ENCODE measurements around the gene PLPP3.

The PLPP3 gene

GRCh38 chr1:56532350-56532683 is 47.0 kb downstream of the PLPP3 start:
- Histone ChIP-seq H3K9ac (ENCODE audit: low read depth, low read length) (no peak overlapping the region), H3K4me1 (ENCODE audit: insufficient read depth, low read length) (peaks cover 72% of the 10 kb centered on the region), H3K36me3 (ENCODE audit: insufficient read depth, low read length) (no peaks in the 10 kb centered on the region), H3K9me3 (ENCODE audit: control insufficient read depth, insufficient read depth, low read length) (no peaks in the 10 kb centered on the region)

GRCh38 chr1:56531624-56532349 is 47.6 kb downstream of the PLPP3 start:
- H3K36me3 ChIP-seq (ENCODE audit: insufficient read depth, low read length) = no peaks in the 10 kb centered on the region
- H3K9me3 ChIP-seq (ENCODE audit: control insufficient read depth, insufficient read depth, low read length) = no peaks in the 10 kb centered on the region
- peaks cover 72% of the 10 kb centered on the region for H3K4me1 ChIP-seq (ENCODE audit: insufficient read depth, low read length)
- H3K9ac ChIP-seq (ENCODE audit: low read depth, low read length) = no peak overlapping the region

GRCh38 chr1:56529801-56530200 is 49.6 kb downstream of the PLPP3 start:
- Histone ChIP-seq H3K4me1 (ENCODE audit: insufficient read depth, low read length) (peaks cover 60% of the 10 kb centered on the region), H3K9ac (ENCODE audit: low read depth, low read length) (no peak overlapping the region), H3K36me3 (ENCODE audit: insufficient read depth, low read length) (no peaks in the 10 kb centered on the region), H3K9me3 (ENCODE audit: control insufficient read depth, insufficient read depth, low read length) (no peaks in the 10 kb centered on the region)

- Histone ChIP-seq H3K36me3 (ENCODE audit: insufficient read depth, low read length) (no peaks in the 10 kb centered on the region), H3K9me3 (ENCODE audit: control insufficient read depth, insufficient read depth, low read length) (no peaks in the 10 kb centered on the region), H3K4me1 (ENCODE audit: insufficient read depth, low read length) (peaks cover 42% of the 10 kb centered on the region), H3K9ac (ENCODE audit: low read depth, low read length) (no peak overlapping the region)
Observed at GRCh38 chr1:56527548-56528302, 51.6 kb downstream of the PLPP3 start.

- Histone ChIP-seq H3K9me3 (ENCODE audit: control insufficient read depth, insufficient read depth, low read length) (no peaks in the 10 kb centered on the region), H3K36me3 (ENCODE audit: insufficient read depth, low read length) (peaks cover 8% of the 10 kb centered on the region; the same call in 1 of the 2 replicates), H3K4me1 (ENCODE audit: insufficient read depth, low read length) (peaks cover 31% of the 10 kb centered on the region), H3K9ac (ENCODE audit: low read depth, low read length) (no peak overlapping the region)
Observed at GRCh38 chr1:56526571-56527174, 52.7 kb downstream of the PLPP3 start.

GRCh38 chr1:56525489-56526041 is 53.8 kb downstream of the PLPP3 start:
- Histone ChIP-seq H3K36me3 (ENCODE audit: insufficient read depth, low read length) (peaks cover 9% of the 10 kb centered on the region; the same call in 1 of the 2 replicates), H3K9ac (ENCODE audit: low read depth, low read length) (no peak overlapping the region), H3K9me3 (ENCODE audit: control insufficient read depth, insufficient read depth, low read length) (no peaks in the 10 kb centered on the region), H3K4me1 (ENCODE audit: insufficient read depth, low read length) (peaks cover 29% of the 10 kb centered on the region)

- no peaks in the 10 kb centered on the region for H3K9me3 ChIP-seq (ENCODE audit: control insufficient read depth, insufficient read depth, low read length)
- H3K36me3 ChIP-seq (ENCODE audit: insufficient read depth, low read length) = peaks cover 9% of the 10 kb centered on the region; the same call in 1 of the 2 replicates
- H3K4me1 ChIP-seq (ENCODE audit: insufficient read depth, low read length) = peaks cover 32% of the 10 kb centered on the region
- H3K9ac ChIP-seq (ENCODE audit: low read depth, low read length) = no peak overlapping the region
Observed at GRCh38 chr1:56524263-56524662, 55.1 kb downstream of the PLPP3 start.

GRCh38 chr1:56522680-56523079 is 56.7 kb downstream of the PLPP3 start:
- Histone ChIP-seq H3K9ac (ENCODE audit: low read depth, low read length) (no peak overlapping the region), H3K4me1 (ENCODE audit: insufficient read depth, low read length) (peaks cover 19% of the 10 kb centered on the region), H3K9me3 (ENCODE audit: control insufficient read depth, insufficient read depth, low read length) (no peaks in the 10 kb centered on the region), H3K36me3 (ENCODE audit: insufficient read depth, low read length) (peaks cover 9% of the 10 kb centered on the region; the same call in 1 of the 2 replicates)

- Histone ChIP-seq H3K36me3 (ENCODE audit: insufficient read depth, low read length) (peaks cover 9% of the 10 kb centered on the region; the same call in 1 of the 2 replicates), H3K4me1 (ENCODE audit: insufficient read depth, low read length) (peaks cover 31% of the 10 kb centered on the region), H3K9ac (ENCODE audit: low read depth, low read length) (no peak overlapping the region)
Observed at GRCh38 chr1:56520016-56520601, 59.3 kb downstream of the PLPP3 start.

GRCh38 chr1:56517404-56518130 is 61.8 kb downstream of the PLPP3 start:
- Histone ChIP-seq H3K4me1 (ENCODE audit: insufficient read depth, low read length) (peaks cover 34% of the 10 kb centered on the region), H3K9me3 (ENCODE audit: control insufficient read depth, insufficient read depth, low read length) (no peaks in the 10 kb centered on the region), H3K9ac (ENCODE audit: low read depth, low read length) (no peak overlapping the region), H3K36me3 (ENCODE audit: insufficient read depth, low read length) (peaks cover 8% of the 10 kb centered on the region; the same call in 1 of the 2 replicates)

More at GRCh38 chr1:56520016-56520601, 59.3 kb downstream of the PLPP3 start:
- no peaks in the 10 kb centered on the region for H3K9me3 ChIP-seq (ENCODE audit: control insufficient read depth, insufficient read depth, low read length)

- Histone ChIP-seq H3K4me1 (ENCODE audit: insufficient read depth, low read length) (peaks cover 34% of the 10 kb centered on the region), H3K36me3 (ENCODE audit: insufficient read depth, low read length) (peaks cover 2% of the 10 kb centered on the region; the same call in 1 of the 2 replicates), H3K9me3 (ENCODE audit: control insufficient read depth, insufficient read depth, low read length) (no peaks in the 10 kb centered on the region), H3K9ac (ENCODE audit: low read depth, low read length) (no peak overlapping the region)
Observed at GRCh38 chr1:56516539-56517252, 62.7 kb downstream of the PLPP3 start.

- Histone ChIP-seq H3K9ac (ENCODE audit: low read depth, low read length) (no peak overlapping the region), H3K4me1 (ENCODE audit: insufficient read depth, low read length) (peaks cover 38% of the 10 kb centered on the region), H3K36me3 (ENCODE audit: insufficient read depth, low read length) (0 out of 2 replicates have a peak, but pooled peaks cover 5% of the 10 kb centered on the region), H3K9me3 (ENCODE audit: control insufficient read depth, insufficient read depth, low read length) (no peaks in the 10 kb centered on the region)
Observed at GRCh38 chr1:56515898-56516538, 63.3 kb downstream of the PLPP3 start.

Measured in ES-I3 (cell line).